GM18499 (cell line): ENCODE measurements around the gene FABP6.
"Not testable (repeated sequence)": the region's sequence is repeated elsewhere in the genome, so short reads cannot be mapped to it uniquely, and the experiment has no call there.

Experiments
- ATAC-seq: cut with Tn5 transposase; IDR thresholded peaks from one replicate; pipeline ENCODE4 v1.9.1; 2021; ENCODE audit warnings: moderate number of reproducible peaks; ENCODE audit not compliant: insufficient read depth, unreplicated experiment

Gene FABP6, protein sequence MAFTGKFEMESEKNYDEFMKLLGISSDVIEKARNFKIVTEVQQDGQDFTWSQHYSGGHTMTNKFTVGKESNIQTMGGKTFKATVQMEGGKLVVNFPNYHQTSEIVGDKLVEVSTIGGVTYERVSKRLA

DNA sequence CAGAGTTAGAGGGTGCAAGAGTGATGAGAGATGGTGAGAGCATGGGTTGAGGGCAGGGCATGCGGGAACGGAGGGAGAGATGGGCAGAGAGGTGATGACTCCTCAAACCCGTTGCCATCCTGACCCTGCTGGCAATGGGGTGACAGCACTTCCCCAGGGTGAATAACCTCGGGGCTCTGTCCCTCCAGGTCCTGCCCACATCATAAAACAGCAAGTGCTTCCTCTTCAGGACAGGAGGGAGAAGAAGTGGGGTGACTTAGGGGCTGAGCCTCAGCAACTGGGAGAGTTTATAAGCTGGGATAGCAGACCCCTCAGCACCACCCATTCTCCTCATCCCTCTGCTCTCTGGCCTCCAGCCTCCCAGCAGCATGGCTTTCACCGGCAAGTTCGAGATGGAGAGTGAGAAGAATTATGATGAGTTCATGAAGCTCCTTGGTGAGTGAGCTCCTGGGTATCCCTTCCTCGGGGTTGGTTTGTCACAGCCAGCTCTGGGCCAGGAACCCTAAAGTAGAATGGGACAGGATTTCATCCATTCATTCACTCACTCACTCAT, at the start of gene FABP6:
FABP6 (plus strand) TSS at position 317 of the 553 bp plus-strand sequence; CDS start at position 369, 52 bp downstream.
- ATAC-seq, result no peak

DNA sequence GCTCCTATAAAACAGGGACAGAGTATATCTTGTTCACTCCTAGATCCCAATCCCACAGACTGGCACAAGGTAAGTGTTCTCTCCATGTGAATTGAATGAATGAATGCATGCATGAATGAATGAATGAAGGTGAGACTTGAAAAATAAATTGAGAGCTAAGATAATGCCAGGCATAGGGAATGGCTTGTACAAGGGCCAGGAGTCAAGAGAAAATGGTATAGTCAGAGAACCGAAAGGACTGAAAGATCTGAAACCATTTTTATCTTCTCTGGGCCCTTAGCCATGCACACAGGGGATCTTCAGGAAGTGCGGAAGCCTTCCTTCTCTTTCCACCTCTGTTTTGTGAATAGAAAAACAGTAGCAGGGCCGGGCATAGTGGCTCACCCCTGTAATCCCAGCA, 48.4 kb upstream of the FABP6 start:
- no peak for ATAC-seq

DNA sequence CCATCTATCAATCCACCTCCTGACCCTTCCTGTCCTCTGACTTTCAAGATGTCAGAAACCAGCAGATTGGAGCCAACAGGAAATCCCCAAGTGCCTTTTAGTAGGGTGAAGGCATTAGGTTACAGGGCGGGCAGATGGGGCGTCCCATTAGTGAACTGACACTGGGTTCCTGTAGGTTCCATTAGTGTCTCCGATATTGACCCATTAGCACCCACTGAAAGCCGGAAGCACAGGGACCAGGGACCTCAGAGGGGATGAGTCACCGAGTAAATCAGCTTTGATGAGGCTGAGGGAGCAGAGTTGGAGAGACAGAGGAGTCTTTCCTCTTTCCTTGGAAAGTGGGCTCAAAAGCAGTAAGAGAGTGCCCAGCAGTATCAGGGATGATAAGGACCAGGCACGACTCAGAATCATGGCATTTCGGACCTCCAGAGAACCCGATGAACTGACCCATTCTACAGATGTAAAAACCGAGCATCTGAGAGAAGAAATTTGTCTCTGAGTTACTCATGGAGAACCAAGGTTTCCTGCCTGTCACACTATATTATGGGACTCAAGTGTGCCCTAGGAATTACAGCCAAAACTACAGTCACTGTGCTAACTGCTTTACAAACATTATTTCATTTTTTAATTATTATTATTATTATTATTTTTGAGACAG, 47.2 kb upstream of the FABP6 start:
- ATAC-seq, result no peak

DNA sequence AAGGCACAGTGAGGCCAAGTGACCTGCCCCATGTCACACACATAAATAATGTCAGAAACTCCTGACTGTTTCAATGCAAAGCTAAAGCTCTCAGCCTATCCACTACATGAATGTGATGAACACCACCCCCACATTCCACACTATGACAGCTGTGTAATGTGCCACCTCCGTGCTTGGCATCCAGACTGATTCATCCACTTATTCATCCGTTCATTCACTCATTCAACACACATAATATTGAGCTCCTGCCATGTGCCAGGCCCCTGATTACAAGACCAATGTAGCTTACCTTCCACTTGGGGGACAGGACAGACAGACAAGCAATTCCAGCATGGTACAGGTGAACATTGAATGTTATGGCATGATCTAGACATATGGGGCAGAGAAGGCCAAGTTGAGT, 46.2 kb upstream of the FABP6 start:
- no peak for ATAC-seq

DNA sequence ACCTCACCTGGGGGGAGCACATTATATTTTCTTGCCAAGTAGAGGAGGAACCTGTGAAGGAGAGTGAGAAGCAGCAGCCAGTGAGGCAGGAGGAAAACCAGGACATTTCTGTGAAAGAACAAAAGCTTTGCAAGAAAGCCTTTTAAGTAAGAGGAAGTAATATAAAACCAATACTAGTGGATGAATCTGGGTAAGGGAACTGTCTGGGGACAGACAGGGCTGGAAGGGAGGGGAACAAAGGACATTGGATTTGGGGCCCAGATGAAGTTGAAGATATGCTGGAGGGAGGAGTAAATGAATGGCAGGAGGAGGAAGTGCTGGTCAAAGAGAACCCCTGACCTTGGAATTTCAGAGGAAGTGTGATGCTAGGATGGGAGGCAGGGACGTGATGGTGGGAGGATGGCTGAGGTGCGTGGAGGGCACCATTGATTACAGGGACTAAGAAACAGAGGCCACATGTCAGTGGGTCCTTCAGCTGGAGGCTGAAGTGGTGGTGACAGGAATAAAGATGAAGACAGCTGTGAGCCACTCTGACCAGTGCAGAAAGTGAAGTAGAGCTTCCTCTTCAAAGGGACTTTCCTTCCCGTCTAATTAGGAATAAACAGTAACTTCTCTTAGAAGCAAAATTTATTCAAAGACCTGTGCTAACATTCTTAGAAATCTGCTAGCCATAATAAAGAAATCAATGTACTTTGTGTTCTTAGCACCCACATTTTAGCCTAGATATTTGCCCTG, 43.5 kb upstream of the FABP6 start:
- ATAC-seq, result no peak

DNA sequence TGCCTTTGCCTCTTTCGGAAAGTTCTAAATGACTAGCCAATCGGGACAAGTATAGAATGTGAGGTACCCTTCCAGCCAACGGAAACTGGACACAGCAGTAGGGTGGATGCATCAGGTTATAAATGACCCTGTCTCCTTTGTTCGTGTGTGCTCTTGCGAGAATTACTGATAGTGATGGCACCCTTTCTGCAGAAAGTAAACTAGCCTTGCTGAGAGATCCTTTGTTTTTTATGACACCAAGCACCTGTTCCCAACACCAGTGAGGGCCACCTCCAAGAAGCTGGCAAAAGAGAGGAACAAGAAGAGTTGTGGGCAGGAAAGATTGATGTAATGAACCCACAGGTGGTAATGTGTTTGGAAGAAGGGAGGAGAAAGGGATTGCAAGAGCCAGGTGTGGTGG, 42.8 kb upstream of the FABP6 start:
- ATAC-seq, result no peak

DNA sequence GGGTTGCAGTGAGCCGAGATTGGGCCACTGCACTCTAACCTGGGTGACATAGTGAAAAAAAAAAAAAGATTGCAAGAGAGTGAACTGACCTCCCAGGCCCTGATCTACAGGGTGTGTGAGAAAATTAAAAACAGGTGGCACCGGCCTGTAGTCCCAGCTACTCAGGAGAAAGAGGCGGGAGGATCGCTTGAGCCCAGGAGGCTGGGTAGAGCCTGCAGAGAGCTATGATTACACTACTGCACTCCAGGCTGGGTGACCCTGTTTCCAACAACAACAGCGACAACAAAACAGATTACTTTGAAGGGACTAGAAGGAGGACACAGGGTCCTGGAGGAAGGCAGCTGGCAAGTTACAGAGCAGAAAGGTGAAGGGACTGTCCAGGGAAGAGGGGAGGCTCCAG, 42.2 kb upstream of the FABP6 start:
- no peak for ATAC-seq

DNA sequence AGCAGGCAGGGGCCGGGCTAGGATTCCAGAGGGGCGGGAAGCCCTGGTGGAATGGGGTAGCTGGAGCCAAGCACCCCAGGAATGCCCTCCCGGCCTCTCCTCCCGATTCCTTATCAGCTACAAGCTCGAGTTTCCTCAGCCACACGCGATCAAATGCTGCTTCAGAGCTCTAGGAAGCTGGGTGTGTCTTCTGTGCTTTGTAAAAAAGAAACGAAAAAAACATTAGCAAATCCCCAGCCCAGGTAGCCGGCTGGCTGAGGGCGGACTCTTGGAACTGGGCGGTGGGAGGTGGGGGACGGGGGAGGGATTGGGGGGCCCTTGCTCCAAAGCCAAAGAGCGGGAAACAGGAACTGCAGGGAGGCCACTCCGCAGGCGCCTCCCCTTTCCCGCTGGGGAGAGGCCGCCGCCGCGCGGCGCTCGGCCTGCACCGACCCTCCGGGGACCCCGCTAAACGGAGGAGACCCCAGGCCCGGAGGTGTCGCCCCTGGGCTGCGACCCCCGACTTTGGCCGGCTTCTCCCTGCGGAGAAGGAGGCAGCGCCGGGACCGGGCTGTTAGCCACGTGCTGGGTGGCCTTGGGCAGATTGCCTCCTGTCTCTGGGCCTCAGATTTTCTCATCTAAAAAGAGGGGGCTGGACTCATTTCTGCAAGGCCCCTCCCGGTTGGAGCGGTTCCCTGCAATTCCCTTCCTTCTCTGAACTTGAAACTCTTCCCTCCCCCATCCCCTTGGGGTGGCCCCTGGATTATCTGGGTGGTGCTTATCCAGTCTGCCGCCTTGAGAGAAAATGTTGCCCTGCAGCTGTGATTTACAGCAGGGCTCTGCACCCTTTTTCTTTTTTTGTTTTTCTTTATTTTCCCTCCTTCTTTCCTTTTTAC, 40.9 kb upstream of the FABP6 start:
- no peak for ATAC-seq

DNA sequence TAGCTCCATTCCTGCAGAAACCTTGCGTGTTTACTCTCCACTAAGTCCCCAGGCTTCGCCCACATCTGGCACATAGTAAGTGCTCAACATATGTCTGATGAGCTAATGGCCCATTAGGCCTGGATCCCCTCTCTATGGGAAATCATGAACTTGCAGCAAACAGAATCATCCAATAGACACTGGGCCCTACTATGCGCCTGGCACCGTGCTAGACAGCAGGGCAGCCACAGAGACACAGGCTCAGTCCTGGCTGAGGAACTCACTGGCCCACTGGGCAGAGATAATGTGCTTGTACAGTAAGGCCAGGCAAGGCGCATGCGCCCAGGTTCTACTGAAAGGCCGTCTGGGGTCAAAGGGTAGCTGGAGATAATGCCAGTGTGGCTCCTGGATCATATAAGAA, 36.9 kb upstream of the FABP6 start:
- no peak for ATAC-seq

DNA sequence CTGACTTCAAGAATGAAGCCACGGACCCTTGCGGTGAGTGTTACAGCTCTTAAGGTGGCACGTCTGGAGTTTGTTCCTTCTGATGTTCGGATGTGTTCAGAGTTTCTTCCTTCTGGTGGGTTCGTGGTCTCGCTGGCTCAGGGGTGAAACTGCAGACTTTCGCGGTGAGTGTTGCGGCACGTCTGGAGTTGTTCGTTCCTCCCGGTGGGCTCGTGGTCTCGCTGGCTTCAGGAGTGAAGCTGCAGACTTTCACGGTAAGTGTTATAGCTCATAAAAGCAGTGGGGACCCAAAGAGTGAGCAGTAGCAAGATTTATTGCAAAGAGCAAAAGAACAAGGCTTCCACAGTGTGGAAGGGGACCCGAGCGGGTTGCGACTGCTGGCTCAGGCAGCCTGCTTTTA, 36.2 kb upstream of the FABP6 start:
- not testable (repeated sequence) for ATAC-seq

DNA sequence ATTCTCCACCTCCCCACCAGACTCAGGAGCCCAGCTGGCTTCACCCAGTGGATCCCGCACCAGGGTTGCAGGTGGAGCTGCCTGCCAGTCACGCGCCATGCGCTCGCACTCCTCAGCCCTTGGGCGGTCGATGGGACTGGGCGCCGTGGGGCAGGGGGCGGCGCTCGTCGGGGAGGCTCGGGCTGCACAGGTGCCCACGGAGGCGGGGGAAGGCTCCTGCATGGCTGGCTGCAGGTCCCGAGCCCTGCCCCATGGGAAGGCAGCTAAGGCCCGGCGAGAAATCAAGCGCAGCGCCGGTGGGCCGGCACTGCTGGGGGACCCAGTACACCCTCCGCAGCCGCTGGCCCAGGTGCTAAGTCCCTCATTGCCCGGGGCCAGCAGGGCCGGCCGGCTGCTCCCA, 35.5 kb upstream of the FABP6 start:
- not testable (repeated sequence) for ATAC-seq

DNA sequence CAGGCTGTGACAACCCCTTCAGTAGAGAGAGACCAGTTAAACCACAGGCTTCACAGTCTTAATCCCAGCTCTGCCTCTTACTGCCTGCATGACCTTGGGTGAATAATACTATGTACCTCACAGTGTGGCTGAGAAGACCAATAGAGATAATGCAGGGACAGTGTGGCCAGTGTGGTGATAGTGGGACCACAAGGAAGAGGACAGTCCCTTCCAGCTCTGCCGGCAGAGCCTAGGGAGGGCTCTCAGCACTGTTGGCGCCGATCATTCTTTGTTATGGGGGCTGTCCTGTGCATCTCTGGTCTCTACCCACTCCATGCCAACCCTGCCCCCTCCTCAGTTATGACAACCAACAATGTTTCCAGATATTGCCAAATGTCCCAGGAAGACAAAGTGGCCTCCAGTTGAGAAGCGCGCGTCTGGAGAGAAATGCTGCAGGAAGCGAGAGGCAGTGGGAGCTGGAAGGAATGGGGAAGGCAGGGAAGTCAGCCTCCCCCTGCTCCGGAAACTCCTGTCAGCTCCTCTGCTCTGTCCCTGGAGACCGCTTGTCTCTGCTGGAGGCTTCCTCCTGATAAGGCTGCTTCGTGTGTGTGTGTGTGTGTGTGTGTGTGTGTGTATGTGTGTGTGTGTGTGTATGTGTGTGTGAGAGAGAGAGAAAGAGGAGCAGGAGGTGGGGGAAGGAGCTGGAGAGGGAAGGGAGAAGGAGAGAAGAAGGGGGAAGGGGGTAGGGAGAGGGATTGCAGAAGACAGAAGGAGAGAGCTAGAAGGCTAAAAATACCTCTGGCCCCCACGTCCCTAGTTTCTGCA, 31.8 kb upstream of the FABP6 start:
- no peak for ATAC-seq

DNA sequence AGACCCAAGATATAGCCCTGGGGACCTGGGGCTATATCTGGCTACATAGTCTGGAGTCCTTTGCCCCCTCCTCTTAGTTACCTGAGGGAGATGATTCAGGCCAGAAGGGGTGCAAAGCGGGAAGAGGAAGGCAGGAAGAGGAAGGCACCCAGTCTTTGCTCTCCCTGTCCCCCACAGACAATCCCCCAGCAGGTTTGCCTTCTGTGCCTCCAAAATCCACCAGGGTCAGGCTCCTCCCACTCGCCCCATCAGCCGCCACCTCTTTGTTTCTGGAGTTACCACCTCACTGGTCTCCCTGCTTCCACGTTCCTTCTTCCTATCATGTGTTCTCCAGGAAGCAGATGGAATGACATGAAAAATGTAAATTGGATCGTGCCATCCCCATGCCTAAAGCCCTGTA, 31.2 kb upstream of the FABP6 start:
- no peak for ATAC-seq

DNA sequence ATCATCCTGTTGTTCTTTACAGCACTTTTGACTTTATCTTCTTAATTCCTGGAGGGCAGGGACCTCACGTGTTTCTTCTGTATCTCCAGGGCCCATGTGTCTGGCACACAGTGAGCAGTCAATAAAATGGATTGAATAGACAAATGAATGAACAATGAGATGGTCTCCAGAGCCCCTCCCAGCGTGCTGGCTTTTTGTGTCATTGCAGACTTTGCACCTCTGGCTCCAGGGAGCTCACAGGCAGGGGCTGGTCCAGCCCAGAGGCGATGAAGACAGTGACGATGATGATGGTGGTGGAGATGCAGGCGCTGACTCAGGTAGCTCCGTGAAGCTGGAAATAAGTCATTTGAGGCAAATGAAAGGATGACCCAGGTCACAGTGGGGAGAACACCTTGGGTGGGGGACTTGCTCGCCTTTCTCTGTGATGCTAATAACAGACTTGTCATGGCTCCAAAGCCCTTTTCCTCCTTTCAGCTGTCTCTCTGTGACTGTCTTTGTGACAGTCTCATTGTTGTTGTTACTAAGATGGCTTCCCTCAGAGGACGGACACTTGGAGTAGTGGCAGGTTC, 30.4 kb upstream of the FABP6 start:
- ATAC-seq, result no peak

DNA sequence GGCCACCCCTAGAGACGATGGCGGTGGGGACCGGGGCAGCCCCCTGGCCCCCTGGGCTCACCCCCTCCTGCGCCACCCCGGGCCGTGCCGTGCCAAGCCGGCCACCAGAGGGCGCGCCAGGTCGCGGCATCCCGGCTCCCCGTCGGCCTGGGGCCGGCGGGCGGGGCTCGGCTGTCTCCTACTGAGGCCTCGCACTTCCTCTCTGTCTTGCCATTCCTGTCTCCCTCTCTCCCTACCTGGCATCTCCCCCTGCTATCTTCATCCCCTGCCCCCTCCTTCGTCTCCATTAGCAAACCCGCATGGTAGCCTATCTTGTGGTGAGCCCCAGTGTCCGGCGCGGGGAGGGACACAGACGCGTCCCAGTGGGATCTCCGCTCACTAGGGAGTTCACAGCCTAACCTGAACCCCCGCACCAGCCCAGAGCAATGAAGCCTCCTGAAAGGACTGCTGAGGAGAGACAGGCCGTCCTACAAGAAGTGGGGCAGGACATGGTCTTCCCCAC, 29.8 kb upstream of the FABP6 start:
- ATAC-seq, result no peak

DNA sequence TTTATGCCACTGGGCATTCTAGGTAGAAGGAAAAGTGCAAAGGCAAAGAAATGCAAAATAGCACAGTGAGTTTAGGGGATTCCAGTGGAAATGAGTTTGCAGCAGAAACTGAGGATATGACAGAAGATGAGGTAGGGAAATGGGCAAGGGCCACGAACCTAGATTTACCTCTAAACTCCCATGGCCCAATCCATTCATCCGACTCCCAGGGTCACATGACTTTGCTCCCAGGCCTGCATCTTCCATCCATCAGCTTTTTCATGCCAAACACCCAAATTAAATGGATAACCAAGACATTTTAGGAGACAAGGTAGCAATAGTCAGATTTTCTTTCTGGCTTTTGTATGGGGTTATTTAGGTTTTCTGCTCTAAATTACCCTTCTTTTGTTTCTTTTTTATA, 22.2 kb upstream of the FABP6 start:
- ATAC-seq, result no peak

DNA sequence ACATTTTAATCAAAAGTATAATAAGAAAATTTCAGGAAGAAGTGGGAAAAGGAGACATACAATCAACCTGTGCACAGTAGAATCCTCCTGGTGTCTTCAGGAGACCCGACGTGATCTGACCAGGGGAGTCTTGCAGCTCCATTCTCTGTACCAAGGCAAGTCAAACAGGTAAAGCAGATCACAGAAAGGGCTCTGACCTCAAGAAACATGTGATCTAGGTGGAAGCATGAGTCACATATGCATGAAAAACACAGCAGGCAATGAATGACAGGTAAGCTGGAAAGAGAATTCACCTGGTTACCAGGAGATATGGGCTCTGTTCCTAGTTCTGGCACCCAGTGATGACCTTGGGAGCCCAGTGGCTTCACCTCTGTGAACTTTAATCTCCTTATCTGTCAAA, 19.4 kb upstream of the FABP6 start:
- no peak for ATAC-seq

DNA sequence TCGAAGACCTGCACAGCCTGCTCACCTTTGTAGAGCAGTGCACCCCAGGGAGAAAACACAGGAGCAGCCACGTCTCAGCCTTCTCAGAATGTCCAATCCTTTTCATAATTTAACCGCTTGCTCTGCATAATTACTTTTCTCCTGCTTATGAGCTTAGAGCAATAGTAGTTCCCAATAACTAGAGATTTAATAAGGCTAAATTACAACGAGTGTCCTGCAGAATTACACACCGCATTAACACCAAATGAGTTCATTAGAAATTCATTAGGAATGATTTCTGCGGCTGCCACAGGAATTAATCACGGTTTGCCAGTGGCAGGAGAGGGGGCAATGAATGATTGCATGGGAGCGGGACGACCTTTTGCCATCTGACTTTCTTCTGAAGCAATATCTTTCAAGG, 18.7 kb upstream of the FABP6 start:
- ATAC-seq, result no peak

DNA sequence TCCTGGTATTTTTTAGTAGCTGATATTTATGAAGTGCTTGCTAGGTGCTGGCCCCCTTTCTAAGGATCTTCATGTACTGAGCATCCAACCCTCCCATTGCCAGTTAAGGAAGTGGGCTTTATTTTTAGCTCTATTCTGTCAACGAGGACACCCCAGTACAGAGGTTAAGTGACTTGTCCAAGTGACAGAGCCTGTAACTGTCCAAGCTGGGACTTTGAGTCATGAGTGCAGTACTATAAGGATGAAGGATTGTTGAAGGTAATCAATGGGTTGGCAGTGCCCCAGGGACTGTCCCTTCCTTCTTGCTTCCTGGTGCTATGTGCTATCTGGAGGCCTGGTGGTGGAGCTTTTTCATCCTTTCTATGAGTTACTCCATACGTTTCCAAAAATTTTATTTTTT, 18.0 kb upstream of the FABP6 start:
- no peak for ATAC-seq
